Measurements from ENCODE around the gene DPP10.

The DPP10 gene

DNA sequence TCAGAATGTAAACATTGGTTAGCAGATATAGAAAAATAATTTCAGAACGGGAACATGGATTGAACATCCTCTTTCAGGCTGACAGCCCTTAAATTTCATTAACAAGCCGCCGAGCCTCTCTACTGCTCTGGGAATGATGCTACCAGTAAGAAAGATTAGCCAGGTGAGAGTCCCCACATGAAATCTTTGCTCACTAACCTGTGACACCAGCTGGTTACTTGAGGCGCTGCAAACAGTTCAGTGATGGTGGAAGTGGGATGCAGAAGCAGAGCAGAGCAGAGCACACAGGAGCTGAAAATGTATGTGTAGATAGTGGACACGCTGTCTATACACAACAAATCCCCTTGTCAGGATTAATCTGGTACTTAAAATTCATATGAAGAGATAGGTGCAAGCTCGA is 721.1 kb downstream of the DPP10 start:
- peak; percentile 59 for DNase-seq

DNA sequence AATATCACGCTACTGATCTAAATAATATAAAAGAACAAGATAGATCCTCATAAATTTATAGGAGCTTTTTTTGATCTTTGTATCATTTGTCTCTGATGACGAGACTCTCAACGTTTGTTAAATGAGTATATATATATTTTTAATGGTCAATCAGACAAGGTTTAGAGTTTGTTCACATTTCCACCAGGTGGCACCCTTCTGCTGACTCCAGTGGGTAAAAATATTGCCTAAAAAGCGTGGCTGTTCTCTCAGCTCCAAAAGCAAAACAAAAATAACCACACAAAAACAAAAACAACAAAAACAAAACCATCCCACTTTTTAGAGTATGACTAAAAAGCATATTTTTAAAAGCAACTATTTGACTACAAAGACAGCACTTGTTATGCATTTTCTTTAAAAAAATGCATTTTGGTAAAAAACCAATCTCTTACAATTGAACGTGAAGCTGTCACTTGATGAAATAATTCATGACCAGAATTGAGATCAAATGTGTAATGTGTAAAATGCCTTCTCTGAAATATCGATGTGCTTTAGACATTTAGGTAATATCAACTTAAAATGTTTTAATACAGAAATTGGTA is 723.2 kb downstream of the DPP10 start:
- peak; percentile 65 for DNase-seq

DNA sequence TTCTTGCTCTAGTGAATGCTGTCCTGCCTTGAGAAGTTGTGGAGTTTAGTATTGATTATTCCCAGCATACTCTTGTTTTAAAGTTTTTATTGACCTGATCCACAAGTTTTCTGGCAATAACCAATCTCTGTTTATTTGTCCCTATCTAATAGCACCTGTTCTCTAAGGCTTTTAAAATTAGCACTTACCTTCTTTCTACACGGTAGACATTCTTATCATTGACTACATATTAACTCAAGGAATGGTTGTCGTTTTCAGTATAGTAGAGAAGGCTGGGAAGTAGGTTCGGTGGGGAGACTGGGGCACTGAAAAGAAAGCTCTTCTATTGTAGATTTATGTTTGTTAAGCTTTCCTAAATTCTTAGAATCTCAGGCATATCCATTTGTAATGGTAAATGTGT is 726.0 kb downstream of the DPP10 start:
- no peak for DNase-seq

DNA sequence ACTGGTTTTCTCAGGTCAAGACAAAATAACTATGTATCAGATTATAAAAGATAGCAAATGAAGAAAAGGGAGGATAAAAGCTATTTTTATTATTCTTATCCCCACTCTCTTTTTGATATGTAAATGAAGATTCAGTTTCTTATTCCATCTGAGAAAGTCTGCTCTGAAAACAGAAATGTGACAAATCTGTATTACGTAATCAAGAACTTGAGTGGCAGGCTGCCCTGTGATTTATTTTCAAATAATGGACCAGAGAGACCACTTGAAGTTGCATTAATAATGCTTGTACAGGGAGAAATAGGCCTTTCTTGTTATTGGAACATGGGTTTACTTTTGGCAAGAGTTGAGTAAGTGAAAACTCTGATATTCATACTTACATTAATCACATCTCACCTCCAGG is 727.4 kb downstream of the DPP10 start:
- peak; percentile 21 for DNase-seq

DNA sequence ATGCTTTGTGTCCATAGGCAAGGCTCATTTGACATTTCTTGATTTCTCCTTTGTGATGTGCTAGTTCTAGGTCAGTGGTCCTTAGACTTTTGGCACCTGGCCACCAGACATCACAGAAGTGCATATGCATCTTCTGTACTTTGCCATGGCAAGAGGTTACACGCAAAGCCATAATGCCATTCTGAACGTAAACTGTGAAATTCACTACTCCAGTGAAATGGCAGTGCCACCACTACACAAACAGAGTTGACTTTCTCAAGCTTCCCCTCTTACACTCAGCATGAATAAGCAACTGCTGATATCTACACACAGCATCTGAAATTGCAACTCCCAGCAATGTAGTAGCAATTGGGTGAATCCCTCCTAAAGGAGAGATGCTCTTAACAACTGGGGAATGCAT is 729.3 kb downstream of the DPP10 start:
- DNase-seq, result no peak

DNA sequence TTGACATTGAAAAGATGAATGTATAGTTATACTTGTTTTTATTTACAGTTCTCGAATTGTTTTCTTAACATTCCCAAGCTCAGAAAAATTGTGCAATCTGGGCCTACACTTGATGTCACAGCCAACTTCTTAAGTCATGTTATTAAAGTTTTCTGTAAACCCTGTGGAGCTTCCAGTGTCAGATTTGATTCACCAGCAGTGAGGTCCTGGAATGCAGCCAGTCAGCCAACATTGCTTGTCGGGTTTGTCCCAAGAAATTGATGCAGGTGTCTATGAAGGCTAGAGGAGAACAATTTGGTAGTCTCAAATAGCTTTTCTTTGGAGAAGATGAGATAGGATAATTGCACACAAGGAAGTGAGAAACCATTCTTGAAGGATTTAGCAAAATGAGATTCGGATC is 732.2 kb downstream of the DPP10 start:
- no peak for DNase-seq

DNA sequence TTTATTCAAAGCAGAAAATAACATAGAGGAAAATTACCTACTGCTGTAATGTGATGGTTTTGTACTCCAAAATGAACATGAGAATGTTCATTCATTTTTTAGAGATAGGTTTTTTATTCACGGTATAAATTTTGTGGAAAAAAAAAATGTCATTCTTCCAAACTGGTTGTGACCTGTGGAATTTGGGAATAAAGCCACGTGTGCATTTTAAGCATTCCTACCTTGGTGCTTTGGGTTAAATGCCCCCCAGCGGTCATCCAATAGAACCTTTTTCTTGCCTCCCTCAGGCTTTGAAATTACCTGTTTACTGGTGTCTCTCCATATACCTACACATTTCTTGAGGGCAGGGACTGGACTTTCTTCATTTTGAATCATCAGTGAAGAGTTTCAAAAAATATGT is 740.7 kb downstream of the DPP10 start:
- DNase-seq, result no peak

DNA sequence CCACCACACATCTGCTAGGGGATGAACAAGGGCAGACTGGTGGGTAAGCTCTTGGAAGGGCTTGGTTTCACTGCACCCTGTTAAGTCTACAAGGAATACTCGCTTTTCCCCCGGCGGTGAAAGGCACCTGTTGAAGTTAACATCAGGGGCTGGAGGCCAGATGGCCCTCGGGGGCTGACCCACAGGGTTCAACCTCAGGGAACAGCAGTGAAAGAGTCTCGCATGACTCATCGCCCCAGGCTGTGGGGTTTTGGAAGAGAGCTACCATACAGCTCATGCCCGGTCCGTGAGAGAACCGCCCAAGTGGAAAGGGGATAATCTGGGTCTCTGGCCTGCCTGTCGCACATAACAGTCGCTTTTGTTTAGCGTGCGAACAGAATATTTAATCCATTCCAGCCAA is 748.0 kb downstream of the DPP10 start:
- no peak for DNase-seq

DNA sequence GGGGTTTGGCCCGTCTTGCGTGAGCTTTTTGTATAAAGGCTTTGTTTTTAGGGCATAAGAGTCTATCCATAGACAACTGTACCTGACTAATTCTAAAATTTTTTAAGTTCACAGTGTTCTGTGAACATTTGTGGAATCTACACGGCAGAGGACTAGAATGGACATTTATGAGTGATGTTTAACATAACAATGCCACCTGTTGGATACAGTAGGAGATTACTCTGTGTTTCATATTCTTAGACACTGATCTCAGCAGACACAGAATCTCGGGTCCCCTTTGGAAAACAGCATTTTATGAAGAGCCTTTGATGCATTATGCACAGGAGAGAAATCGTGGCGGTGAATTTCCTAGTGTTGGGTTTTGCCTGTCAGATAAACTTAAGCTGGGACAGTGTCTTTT is 752.2 kb downstream of the DPP10 start:
- DNase-seq, result no peak

DNA sequence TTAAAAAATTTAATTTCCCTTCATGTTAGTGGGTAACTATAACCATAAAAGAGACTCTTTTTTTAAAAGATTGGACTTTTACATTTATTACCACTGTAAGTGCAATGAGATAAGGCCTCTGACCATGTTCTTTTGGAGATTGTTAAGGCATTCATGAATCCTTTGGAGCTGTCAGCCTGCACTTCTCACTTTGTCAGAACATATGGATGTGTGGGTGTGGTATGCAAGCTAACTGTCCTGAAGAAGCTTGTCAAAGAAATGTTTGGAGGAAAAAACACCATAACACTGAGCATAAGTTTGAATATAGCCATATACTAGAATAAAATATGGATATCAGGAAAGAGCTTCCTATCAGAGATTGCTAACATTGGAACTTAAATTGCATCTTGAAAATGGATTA is 754.1 kb downstream of the DPP10 start:
- no peak for DNase-seq

DNA sequence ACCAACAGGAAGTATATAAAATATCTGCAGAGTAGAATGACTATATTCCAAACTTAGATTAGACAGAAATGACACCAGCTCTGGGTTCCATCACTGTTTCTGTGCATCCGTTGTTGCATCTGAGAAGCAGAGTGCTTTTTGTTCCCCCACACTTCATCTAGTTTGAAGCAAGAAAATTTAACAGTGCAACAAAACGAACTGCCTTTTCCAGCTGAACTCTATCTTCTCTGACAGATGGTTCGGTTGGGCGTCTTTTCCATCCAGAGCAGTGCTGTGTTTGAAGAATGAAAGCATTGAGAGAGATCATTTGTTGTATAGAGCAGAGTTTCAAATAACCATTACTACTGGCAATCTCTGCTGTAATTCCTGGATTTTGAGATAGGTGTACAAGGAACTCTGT is 757.5 kb downstream of the DPP10 start:
- DNase-seq, result no peak

DNA sequence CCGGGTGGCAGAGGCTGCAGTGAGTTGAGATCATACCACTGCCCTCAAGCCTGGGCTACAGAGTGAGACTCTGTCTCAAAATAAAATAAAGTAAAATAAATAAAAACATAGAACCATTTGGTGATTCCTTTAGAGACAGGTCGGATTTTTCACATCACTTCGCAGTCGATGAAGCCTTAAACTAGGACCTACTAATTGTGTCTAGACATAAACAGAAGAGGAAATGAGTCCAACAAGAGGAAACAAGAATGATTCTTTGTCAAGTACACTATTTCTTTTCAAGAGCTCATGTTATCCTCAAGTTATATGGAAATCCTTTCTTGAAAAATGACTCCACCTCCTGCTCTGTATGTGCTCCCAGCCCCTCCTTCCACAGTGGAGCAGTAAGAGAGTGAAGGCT is 758.9 kb downstream of the DPP10 start:
- no peak for DNase-seq

DNA sequence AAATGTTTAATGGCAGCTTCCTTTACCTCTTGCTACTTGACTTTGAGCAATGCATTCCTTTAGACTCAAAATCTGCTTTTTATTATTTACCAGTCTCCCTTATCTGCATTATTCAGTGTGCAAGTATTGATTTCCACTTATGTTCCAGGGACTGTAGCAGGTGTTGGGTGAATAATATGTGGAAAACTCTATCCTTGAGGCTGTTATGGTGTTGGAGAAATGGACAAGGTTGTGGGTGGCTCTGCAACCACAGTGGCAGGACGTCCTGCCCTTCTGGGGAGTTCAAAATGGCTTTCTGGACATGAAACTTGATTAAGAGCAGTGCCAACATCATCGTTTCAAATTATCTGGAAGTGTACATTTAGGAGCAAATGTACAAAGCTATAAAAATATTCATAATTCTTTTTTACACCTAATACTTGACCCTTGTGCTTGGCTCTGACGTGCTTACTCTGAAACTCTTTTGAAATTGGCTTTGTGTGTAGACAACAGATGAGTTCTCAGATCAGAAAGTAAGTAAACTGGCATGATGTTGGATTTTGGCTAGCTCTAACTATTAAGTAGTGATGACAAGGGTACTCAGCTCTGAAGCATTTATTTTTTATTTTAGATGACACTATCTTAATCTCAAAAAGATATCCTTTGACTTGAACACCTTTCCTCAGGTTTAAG is 766.2 kb downstream of the DPP10 start:
- no peak for DNase-seq

DNA sequence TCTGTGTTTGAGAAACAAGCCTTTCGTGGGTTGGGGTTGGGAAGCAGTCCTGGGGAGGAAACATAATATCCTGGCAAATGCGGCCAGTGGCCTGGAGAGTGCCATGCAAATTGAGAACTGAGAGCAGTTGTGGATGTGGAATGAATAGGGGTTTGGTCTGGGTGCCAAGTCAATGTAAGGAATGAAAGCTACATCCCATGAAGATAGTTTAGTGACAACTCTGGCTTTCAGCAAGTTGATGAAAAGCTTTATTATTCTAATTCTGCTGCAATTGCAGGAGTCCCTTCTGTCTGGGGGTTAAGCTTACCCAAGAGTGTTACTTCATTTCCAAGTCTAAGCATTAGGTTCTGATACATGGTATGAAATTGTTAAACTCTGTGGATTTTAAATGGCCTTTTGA is 771.6 kb downstream of the DPP10 start:
- DNase-seq, result no peak

DNA sequence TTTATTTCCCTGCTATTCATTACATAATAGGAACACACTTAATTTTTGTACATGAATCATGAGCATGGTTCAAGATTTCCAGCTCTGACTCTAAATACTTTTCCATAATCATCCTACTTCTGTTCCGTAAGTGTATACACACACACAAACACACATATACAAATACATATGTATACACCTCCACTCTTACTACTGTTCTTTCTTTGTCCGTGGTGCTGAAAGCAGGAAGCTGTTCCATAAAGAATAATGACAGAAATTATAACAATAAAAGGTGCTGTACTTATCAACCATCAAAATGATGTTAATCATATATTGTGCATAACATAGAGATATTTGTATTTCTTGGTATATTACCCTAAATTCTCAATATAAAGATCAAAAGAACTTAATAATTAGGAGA is 776.9 kb downstream of the DPP10 start:
- DNase-seq, result no peak

DNA sequence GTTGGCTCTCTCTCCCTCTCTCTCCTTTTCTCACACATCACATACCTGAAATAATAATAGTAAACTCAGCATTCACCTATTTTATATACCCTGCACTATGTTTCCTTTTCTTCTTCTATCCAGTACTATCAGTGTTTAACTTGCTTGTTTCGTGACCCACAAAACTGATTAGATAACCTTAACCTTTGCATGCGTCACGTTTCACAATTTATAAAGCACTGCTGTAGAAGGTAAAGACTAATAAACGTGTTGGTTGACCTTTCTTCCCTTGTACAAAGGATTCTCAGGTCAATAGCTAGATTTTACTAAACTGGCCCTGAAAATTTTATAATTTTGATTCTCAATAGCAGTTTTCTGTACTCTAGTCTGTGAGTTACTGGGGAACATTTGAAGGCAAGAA is 791.7 kb downstream of the DPP10 start:
- no peak for DNase-seq

DNA sequence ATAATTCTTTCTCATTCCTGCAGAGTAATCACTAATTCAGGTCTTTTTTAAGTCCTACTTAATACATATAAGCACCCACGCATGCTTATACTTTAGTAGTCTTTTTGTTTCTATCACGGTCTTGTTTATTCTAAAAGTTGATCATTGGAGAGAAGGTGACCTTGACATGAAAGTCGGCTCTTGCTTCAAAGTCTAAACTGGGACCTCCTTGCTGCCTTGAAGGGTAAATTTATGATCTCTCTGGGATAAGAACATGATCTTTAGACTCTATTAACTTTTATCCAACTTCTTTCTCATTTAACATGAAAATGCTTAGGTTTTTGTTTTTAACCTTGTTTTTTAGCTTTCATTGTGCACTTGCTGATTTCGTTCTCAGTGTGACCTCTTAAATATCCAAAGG is 792.3 kb downstream of the DPP10 start:
- DNase-seq, result no peak

DNA sequence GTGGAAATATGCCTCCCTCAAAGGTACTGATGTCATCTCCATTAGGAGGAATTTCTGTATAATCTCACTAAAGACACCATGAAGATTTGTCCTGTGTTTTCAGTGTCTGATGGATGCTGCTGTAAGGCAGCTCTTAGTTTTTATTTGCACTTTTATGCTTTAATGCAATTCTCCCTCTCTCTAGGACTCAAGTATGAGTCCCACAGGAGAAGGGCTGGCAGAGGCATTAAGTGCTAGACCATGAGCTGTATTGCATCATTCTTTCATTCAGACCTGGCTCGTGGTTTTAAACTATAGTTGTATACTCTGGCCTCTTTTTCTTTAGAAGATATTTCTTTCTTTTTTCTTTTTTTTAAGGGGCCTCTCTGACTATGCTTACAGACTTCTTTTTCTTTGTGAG is 805.6 kb downstream of the DPP10 start:
- no peak for DNase-seq

DNA sequence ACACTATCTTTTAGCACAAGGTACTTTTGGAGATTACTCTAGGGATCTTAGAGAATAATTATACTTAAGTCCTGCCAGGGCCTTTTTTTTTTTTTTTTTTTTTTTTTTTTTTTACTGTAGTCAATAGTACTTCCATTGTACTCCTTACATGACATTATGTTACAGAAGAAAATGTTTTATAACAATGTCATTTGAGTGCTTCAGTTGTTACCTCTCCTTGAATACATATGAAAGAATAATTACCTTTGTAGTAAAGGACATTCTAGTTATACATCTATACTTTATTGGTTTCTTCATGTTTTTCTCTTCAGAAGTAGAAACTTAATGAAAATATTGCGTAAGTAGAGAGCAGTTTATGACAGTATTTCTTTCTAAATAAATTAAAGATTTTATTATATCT is 834.9 kb downstream of the DPP10 start:
- no peak for DNase-seq

DNA sequence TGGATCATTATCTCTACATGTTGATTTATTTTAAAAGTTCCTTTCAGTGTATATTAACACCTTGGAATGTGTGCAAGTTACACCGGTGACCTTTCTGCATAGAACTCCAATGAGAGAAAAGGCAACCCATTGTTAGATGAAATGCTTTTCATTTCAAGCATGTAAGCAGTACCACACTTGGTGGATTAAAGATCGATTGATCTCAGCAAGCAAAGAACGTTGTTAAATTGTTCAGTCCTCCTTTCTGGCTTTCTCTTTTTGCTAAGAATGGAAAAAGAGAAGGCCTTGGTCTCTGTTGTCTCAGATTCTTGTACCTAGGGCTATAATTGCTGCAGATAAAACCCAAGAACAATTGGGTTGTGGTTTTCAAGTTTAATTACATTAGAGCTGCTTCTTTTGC is 843.0 kb downstream of the DPP10 start:
- no peak for DNase-seq

DNA sequence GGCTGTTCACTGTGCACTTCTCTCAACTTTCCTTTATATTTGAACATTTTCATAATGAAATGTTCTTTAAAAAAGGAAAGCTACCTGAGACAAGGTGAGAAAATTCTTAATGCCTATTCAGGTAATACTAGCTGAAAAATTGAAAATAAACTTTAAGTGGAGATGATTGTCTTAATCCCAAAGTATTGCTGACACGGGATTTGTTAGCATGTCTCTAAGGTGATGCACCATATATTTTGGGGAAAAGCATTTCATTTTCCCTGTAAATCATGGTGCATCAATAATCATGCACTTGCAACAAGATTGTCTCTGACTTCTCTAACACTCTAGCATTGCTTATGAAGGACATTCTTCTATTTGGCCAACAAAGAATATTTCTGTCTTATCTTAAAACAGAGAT is 848.0 kb downstream of the DPP10 start:
- no peak for DNase-seq

DNA sequence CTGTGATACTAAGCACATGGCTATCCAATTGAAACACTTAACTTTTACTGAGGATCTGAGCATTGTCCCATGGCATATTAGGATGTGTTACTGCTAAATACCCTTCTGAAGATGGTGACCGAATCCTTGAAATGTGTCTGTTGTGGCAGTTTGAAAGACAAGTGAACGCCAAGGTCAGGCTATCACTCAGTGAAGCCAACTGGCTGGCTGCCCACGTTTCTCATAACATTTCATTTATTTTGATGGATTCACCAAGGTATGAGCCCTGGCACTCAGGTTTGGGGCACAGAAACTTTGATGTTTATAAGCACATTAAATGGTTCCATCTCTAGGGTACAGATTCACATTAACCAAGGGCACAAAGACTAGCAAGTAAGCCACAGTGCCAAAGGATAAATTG is 850.3 kb downstream of the DPP10 start:
- no peak for DNase-seq

DNA sequence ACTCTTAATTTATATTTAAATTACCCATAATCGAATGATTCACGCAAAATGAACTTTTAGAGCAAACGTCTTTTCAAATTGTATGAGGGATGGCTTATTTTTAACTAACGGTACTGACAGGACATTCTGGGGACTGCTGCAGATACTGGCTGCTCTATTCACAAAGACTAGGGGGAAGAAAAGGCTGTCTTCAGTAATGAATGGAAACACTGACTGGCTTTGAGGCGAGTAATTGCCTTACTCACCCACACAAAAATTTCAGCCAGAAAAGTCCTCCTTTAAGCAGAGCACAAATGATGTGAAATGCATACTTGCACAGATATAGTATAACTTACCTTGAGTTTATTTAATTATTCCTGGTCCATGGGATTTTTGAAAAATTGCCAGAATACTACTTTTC is 852.6 kb downstream of the DPP10 start:
- no peak for DNase-seq

DNA sequence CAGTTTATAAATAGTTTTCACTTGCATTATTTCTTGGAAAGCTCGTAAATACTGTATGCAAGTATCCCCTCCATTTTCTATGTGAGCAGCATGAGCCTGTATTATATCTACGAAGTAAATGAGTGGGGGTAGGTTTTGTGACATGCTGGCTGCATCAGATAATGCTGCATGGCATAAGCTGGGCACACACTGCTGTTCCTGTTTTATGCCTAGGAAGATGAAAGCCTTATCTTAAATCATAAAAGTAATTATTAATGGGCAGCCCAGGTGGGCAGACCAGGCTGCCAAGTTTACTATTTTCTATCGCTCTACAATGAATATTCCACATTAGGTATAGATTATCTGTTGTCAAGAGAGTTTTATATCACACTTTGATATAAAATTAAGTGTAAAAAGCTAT is 854.6 kb downstream of the DPP10 start:
- DNase-seq, result no peak

DNA sequence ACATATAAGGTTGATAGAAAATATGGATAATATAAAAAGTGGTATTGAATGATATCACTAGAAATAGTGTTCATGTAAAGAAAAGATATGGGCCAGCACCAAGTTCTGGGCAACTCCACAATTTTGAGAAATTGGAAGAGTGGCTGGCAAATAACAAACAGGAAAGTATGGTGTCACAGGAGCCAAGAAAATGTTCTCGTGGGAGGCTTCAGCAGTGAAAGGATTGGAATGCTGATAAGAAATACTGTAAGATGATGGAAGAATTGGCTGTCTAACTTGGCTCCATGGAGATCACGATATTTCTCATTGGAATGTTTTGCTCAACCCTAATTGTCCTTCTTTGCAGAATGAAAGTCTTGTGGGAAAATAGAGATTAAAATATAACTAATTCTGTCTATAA is 856.8 kb downstream of the DPP10 start:
- no peak for DNase-seq

DNA sequence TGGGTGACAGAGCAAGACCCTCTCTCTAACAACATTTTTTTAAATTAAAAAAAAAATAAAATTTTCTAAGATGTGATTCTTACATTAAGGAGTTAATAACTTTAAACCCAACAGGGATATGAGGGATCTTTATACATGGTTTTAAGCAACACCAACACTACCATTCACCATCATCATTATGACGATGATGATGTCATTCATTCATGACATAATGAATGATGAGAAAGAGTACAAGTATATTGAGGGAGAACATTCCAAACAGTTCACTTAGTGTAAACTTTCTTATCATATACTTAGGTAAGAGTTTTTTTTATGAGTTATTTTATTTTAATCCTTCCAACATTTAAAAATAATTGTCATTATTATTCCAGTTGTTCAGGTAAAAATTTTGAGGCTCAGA is 863.3 kb downstream of the DPP10 start:
- no peak for DNase-seq
